ENCODE results near the gene PRKCB. TPM values are rescaled to one million over a fixed set of nuclear protein-coding genes. Genes with fewer than 3 reads are reported as not detected.

The PRKCB gene
- total and polyA plus RNA-seq, 5 donors: 0.41 to 4.1 (median 3.6) TPM

DNA sequence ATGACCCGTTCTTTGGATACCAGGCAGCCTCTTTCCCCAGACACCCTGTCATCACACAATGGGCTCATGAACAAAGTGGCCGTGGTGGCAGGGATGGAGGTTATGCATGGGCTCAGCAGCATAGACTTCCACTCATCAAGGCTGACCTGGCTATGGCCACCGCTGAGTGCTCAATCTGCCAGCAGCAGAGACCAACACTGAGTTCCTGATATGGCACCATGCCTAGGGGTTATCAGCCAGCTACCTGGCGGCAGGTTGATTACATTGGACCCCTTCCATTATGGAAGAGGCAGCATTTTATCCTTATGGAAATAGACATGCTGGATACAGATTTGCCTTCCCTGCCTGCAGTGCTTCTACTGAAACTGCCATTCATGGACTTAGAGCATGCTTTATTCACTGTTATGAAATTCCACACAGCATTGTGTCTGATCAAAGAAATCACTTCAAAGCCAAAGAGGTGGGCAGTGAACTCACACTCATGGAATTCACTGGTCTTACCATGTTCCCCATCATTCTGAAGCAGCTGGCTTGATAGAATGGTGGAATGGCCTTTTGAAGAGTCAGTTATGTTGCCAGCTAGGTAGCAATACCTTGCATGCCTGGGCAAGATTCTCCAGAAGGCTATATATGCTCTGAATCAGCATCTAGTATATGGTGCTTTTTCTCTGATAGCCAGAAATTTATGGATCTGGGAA is 160.6 kb downstream of the PRKCB start:
- Histone ChIP-seq H3K4me3 (ENCODE audit: low read length) (no peak overlapping the region), H3K9me3 (ENCODE audit: control insufficient read depth, low read length) (no peaks in the 10 kb centered on the region), H3K27ac (ENCODE audit: low read length) (no peak overlapping the region), H3K27me3 (ENCODE audit: control insufficient read depth, insufficient read depth) (no peaks in the 10 kb centered on the region), H3K4me1 (ENCODE audit: control insufficient read depth, insufficient read depth, low read length) (no peaks in the 10 kb centered on the region)
- no peak for DNase-seq
- WGBS: 82% methylated on average over 4 of the region's 4 CpGs
- no peak for ATAC-seq
- intact Hi-C loops (cut with DNase I): no loop called here

DNA sequence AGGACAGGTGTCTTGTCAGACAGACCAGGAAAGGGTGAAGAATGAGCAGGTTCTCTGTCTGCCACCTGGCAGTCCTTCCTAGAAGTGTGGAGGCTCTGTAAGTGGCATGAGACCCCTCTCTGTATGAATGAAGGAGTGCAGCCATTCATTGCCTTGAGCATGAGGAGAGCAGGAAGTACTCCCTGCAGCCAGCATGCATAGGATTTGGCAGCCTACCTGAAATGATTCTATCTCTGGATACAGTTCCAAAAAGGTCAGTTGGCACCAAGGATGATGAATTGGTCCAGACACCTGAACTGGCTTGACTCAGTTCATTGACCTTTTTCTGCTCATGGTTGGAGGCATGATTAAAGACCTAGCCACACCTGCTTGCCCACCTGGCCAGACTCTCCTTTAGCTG is 163.0 kb downstream of the PRKCB start:
- H3K4me1 ChIP-seq (ENCODE audit: control insufficient read depth, insufficient read depth, low read length): no peaks in the 10 kb centered on the region
- intact Hi-C loops (cut with DNase I): no loop called here
- DNase-seq: no peak
- H3K27me3 ChIP-seq (ENCODE audit: control insufficient read depth, insufficient read depth): no peaks in the 10 kb centered on the region
- no peak overlapping the region for H3K4me3 ChIP-seq (ENCODE audit: low read length)
- no peak overlapping the region for H3K27ac ChIP-seq (ENCODE audit: low read length)
- H3K9me3 ChIP-seq (ENCODE audit: control insufficient read depth, low read length): no peaks in the 10 kb centered on the region
- no peak for ATAC-seq

DNA sequence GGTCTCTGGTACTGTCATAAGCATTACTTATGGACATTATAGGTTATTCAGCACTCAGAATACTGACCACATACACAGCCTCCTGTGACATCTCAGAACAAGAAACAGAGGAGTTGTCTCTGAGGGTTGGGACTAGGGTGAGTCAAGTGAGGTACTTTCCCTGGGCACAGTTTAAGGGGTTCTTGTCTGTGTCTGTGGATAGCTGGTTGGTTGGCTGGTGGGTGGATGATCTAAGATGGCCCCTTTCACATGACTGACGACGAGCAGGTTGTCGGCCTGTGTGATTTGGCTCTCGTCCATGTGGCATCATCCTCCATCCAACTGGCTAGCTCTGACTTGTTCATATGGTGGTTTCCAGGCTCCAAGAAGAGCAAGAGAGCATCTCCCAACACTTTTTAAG is 163.9 kb downstream of the PRKCB start:
- no peak overlapping the region for H3K27ac ChIP-seq (ENCODE audit: low read length)
- no peaks in the 10 kb centered on the region for H3K9me3 ChIP-seq (ENCODE audit: control insufficient read depth, low read length)
- no peak for ATAC-seq
- no peak for DNase-seq
- no peak overlapping the region for H3K4me3 ChIP-seq (ENCODE audit: low read length)
- H3K27me3 ChIP-seq (ENCODE audit: control insufficient read depth, insufficient read depth): no peaks in the 10 kb centered on the region
- WGBS: 76% methylated on average over 4 of the region's 4 CpGs
- intact Hi-C loops (cut with DNase I): no loop called here
- no peaks in the 10 kb centered on the region for H3K4me1 ChIP-seq (ENCODE audit: control insufficient read depth, insufficient read depth, low read length)

DNA sequence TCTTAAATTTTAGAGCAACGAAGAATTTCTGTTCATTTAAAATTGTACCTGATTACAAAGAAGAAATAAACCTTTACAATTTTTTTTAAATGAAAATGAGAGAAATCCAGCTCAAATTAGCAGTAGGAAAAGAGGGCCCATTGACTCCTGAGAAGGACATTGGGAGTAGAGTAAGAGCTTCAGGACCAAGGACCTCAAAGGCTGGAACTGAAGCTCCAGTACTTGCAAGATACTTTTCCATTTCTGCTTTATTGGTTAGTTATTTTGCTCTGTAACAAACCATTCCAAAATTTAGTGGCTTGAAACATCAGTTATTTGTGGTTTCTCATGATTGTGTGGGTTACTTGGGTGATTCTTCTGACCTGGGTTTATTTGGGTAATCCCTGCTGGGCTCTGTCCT is 165.9 kb downstream of the PRKCB start:
- Histone ChIP-seq H3K27ac (ENCODE audit: low read length) (no peak overlapping the region), H3K4me1 (ENCODE audit: control insufficient read depth, insufficient read depth, low read length) (no peaks in the 10 kb centered on the region), H3K9me3 (ENCODE audit: control insufficient read depth, low read length) (no peaks in the 10 kb centered on the region), H3K4me3 (ENCODE audit: low read length) (no peak overlapping the region), H3K27me3 (ENCODE audit: control insufficient read depth, insufficient read depth) (no peaks in the 10 kb centered on the region)
- ATAC-seq (no peak), DNase-seq (no peak)
- 77% methylated on average over 1 of the region's 1 CpG for whole genome bisulfite sequencing
- intact Hi-C loops (cut with DNase I): no loop called here

DNA sequence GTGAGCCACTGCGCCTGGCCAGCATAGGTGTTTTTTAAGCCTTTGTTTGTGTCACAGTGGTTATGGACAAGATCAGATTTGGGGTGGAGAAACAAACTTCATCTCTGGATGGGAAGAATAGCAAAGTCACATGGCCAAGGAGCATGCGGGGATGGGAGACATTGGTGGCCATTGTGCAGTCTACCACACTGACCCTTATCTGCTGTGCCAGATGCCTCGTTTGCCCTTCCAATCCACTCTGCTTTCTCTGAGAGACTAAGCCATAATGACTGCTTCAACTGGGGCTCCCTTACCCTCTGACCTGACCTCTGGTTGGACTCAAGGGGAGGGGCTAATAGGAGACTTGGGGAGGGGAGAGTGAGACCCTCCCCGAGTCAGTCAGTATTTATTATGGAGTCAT is 166.8 kb downstream of the PRKCB start:
- Histone ChIP-seq H3K27ac (ENCODE audit: low read length) (no peak overlapping the region), H3K4me3 (ENCODE audit: low read length) (no peak overlapping the region), H3K4me1 (ENCODE audit: control insufficient read depth, insufficient read depth, low read length) (no peaks in the 10 kb centered on the region), H3K27me3 (ENCODE audit: control insufficient read depth, insufficient read depth) (no peaks in the 10 kb centered on the region), H3K9me3 (ENCODE audit: control insufficient read depth, low read length) (no peaks in the 10 kb centered on the region)
- no peak for ATAC-seq
- intact Hi-C loops (cut with DNase I): no loop called here
- DNase-seq: no peak
- 76% methylated on average over 4 of the region's 4 CpGs for WGBS

DNA sequence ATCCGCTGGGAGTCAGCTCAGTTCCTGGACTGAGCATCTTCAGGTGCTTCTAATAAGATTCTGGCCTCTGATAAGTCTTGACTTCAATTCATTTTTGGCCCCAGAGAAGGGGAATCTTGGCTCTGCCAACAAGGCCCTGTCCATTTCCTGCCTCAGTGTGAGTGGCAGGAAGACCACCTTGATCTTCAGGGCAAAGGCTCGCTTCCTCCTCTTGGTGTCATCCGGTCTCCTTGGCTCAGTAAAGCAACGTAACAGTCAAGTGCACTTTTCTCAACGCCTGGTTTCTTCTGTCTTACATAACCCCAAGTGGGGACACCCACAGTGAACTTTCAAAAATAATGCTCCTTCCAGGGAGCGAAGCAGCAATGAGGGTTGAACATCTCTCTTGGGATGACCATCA is 169.8 kb downstream of the PRKCB start:
- no peak for ATAC-seq
- Histone ChIP-seq H3K27me3 (ENCODE audit: control insufficient read depth, insufficient read depth) (no peaks in the 10 kb centered on the region), H3K27ac (ENCODE audit: low read length) (no peak overlapping the region), H3K4me1 (ENCODE audit: control insufficient read depth, insufficient read depth, low read length) (no peaks in the 10 kb centered on the region), H3K4me3 (ENCODE audit: low read length) (no peak overlapping the region), H3K9me3 (ENCODE audit: control insufficient read depth, low read length) (no peaks in the 10 kb centered on the region)
- intact Hi-C loops (cut with DNase I): loop anchor here in 1 of 4 donors (5.0 kb wide), 1 partner anchor 203 kb away; no protein-coding TSS in a partner anchor
- WGBS: 75% methylated on average over 6 of the region's 6 CpGs
- DNase-seq: no peak

DNA sequence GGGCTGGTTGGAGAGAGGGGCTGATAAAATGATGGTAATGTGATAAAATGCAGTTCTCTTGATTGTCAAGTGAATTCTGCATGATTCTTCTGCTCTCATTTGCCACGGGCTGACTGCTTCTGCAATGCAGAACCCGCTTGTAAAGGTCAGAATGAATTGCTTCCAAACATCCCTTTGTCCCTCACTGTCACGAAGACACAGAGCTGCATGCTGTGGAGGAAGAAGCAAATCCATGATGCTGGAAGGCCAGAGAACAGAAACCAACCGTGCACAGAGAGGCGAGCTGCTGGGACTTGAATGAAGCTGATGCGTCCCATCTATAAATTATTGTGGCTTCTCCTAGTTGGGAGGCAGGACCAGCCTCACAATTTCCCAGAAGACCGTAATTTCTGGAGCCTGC is 171.6 kb downstream of the PRKCB start:
- no peaks in the 10 kb centered on the region for H3K9me3 ChIP-seq (ENCODE audit: control insufficient read depth, low read length)
- intact Hi-C loops (cut with DNase I): loop anchor here in 1 of 4 donors (5.0 kb wide), 1 partner anchor 205 kb away; no protein-coding TSS in a partner anchor
- H3K27ac ChIP-seq (ENCODE audit: low read length): no peak overlapping the region
- 75% methylated on average over 7 of the region's 7 CpGs for WGBS
- no peak for DNase-seq
- no peak for ATAC-seq
- no peaks in the 10 kb centered on the region for H3K27me3 ChIP-seq (ENCODE audit: control insufficient read depth, insufficient read depth)
- no peaks in the 10 kb centered on the region for H3K4me1 ChIP-seq (ENCODE audit: control insufficient read depth, insufficient read depth, low read length)
- H3K4me3 ChIP-seq (ENCODE audit: low read length): no peak overlapping the region

DNA sequence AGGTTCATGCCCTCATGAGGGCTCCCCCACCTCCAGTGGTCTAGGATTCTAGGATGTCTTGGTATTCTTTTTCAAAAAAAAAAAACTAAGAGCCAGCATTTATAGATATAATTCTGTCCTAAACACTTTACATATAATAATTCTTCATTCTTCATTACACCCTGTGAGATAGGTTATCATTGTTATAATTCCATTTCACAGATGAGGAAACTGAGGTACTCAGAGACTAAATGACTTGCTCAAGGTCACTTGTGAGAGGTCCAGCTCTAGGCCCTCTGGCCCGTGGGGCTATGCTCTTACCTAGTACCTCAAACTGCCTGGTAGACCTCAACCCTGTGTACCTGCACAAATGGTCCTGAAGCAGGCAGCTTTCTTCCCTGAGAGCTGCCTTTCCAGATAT is 172.2 kb downstream of the PRKCB start:
- no peak for ATAC-seq
- intact Hi-C loops (cut with DNase I): loop anchor here in 1 of 4 donors (5.0 kb wide), 1 partner anchor 206 kb away; no protein-coding TSS in a partner anchor
- no peaks in the 10 kb centered on the region for H3K27me3 ChIP-seq (ENCODE audit: control insufficient read depth, insufficient read depth)
- 53% methylated on average over 1 of the region's 1 CpG for WGBS
- no peaks in the 10 kb centered on the region for H3K9me3 ChIP-seq (ENCODE audit: control insufficient read depth, low read length)
- no peak overlapping the region for H3K4me3 ChIP-seq (ENCODE audit: low read length)
- no peak for DNase-seq
- no peak overlapping the region for H3K27ac ChIP-seq (ENCODE audit: low read length)
- no peaks in the 10 kb centered on the region for H3K4me1 ChIP-seq (ENCODE audit: control insufficient read depth, insufficient read depth, low read length)

DNA sequence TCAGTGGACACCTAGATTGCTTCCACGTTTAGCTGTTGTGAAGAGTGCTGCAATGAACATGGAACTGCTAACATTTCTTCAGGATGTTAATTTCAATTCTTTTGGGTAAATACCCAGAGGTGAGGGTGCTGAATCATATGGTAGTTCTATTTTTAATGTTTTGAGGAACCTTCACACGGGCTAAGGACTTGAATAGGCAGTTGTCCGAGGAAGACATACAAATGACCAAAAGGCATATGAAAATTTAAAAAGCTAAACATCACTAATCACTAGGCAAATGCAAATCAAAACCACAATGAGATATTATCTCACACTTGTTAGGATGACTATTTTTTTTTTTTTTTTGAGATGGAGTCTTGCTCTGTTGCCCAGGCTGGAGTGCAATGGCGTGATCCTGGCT is 173.3 kb downstream of the PRKCB start:
- Histone ChIP-seq H3K27me3 (ENCODE audit: control insufficient read depth, insufficient read depth) (no peaks in the 10 kb centered on the region), H3K9me3 (ENCODE audit: control insufficient read depth, low read length) (no peaks in the 10 kb centered on the region), H3K4me1 (ENCODE audit: control insufficient read depth, insufficient read depth, low read length) (no peaks in the 10 kb centered on the region), H3K27ac (ENCODE audit: low read length) (no peak overlapping the region), H3K4me3 (ENCODE audit: low read length) (no peak overlapping the region)
- DNase-seq: no peak
- 68% methylated on average over 4 of the region's 4 CpGs for WGBS
- no peak for ATAC-seq
- intact Hi-C loops (cut with DNase I): loop anchor here in 1 of 4 donors (5.0 kb wide), 1 partner anchor 207 kb away; no protein-coding TSS in a partner anchor

DNA sequence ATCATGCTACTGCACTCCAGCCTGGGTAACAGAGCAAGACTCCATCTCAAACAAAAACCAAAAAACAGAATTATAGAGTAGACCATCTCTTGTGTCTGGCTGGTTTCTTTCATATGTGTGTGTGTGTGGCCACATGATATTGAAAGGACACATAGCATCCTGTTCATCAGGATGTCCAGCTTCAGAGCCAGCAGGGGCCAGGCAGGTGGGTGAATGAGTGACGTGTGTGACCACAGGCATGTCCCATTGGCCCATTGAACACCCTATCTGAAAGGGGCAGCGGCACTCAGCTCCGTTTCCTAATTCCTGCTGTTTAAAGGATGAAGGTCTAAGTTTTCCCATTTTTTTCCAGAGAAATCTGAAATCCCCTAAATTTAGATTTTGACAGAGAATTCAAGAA is 174.2 kb downstream of the PRKCB start:
- Histone ChIP-seq H3K9me3 (ENCODE audit: control insufficient read depth, low read length) (no peaks in the 10 kb centered on the region), H3K27ac (ENCODE audit: low read length) (no peak overlapping the region), H3K27me3 (ENCODE audit: control insufficient read depth, insufficient read depth) (no peaks in the 10 kb centered on the region), H3K4me3 (ENCODE audit: low read length) (no peak overlapping the region), H3K4me1 (ENCODE audit: control insufficient read depth, insufficient read depth, low read length) (no peaks in the 10 kb centered on the region)
- no peak for ATAC-seq
- WGBS: 64% methylated on average over 3 of the region's 3 CpGs
- DNase-seq: no peak
- intact Hi-C loops (cut with DNase I): loop anchor here in 2 of 4 donors (5.0 to 10.0 kb wide), 3 partner anchors 205 to 275 kb away; no protein-coding TSS in a partner anchor

DNA sequence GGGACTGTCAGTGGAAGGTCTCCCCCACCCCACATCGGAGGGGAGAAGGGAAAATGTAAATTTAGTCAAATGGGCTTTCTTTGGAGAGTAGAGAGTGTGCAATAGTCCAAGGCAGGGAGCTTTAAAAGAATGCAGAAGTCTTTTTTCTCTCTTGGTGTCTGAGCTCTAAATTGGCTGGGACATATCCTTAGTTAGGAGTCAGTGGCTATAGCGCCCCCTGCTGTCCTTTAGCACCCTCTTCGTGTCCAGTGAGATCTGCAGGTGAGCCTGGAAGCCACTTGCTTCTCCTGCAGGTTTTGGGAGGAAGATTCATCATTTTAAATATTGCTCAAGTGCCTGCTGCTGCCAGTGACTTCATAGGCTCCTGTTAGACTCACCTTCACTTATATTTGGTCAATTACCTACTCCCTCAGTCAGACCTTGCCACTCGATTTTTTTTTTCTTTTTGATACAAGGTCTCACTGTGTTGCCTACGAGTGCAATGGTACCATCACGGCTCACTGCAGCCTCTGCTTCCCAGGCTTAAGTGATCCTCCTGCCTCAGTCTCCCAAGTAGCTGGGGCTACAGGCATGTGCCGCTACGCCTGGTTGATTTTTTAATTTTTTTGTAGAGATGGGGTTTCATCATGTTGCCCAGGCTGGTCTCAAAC is 174.8 kb downstream of the PRKCB start:
- Histone ChIP-seq H3K4me1 (ENCODE audit: control insufficient read depth, insufficient read depth, low read length) (no peaks in the 10 kb centered on the region), H3K4me3 (ENCODE audit: low read length) (no peak overlapping the region), H3K9me3 (ENCODE audit: control insufficient read depth, low read length) (no peaks in the 10 kb centered on the region), H3K27me3 (ENCODE audit: control insufficient read depth, insufficient read depth) (no peaks in the 10 kb centered on the region), H3K27ac (ENCODE audit: low read length) (no peak overlapping the region)
- intact Hi-C loops (cut with DNase I): loop anchor here in 2 of 4 donors (10.0 kb wide), 2 partner anchors 206 to 276 kb away; no protein-coding TSS in a partner anchor
- WGBS: 49% methylated on average over 8 of the region's 8 CpGs
- ATAC-seq (peak; percentile 62 to 79), DNase-seq (peak; percentile 71 to 89 (median 86))
